Measurements from ENCODE around the gene PRELID2. TPM values are rescaled to one million over a fixed set of nuclear protein-coding genes. Genes with fewer than 3 reads are reported as not detected.
"Not testable (repeated sequence)": the region's sequence is repeated elsewhere in the genome, so short reads cannot be mapped to it uniquely, and the experiment has no call there.

The PRELID2 gene
- total RNA-seq, result 12.0 and 23.2 TPM in 2 replicates

DNA sequence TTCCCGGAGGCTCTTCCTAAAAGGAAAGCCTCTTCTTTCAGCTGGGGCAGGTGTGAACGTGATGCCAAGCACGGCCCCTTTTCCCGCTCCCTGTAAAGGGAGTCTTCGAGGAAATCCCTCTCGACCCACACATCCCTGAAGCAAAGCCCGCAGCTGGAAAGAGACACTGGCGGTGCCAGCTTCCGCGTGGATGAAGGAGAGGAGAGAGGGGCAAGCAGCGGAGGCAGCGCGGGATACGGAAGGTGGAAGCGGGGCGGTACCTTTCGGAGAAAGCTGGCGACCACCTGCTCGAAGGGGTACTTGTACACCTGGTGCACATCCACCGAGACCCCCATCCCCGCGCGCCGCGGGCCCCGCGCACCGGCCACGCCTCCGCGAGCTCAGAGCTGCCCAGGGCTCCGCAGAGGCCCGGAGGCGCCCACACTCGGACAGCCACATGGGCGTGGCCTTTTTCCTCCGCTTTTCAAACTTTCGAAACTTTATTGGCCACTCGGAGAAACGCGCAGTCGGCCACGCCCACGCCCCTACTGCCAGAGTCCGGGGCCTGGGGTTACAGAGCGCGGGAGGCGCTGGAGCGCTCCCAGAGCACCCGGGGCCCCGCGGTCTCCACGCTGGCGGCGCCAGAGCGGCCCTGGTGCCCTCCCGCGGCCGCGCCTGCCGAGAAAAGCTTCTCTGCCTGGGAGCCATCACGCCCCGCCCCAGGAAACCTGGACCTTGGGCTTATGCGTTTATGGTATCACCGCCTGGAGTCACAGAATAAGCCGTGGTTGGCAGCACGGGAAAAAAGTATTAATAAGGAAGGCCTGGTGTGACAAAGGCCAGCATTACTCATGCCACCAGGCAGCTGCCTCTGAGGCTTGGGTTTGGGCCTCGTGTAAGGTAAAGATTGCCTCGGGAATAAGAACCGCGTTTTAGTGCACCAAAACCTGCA, at the start of gene PRELID2:
TSS of gene PRELID2 (minus strand) at position 426 of the 931 bp plus-strand sequence. CDS start at position 335, 91 bp downstream.
- DNase-seq (ENCODE audit: low read depth in 2 of 2), result peak; percentile 74 to 92

DNA sequence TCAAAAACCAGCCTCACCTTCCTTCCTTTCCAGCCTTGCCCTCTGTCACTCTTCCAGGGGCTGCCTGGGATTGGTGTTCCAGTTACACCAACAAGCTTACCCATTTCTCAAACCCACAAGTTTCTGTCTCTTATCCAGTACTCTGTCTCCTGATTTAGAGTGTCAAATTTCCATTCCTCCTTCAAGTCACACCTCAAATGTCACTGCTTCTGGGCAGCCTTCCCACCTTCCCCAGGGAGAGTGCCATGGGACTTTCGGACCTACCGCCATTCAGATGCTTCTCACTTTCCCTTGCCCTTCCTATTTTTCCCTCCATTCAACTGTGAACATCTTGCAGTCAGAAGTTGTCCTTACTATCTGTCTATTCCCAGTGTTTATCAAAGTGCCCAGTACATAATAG, 39.6 kb upstream of the PRELID2 start:
- no peak for DNase-seq (ENCODE audit: low read depth in 2 of 2)

DNA sequence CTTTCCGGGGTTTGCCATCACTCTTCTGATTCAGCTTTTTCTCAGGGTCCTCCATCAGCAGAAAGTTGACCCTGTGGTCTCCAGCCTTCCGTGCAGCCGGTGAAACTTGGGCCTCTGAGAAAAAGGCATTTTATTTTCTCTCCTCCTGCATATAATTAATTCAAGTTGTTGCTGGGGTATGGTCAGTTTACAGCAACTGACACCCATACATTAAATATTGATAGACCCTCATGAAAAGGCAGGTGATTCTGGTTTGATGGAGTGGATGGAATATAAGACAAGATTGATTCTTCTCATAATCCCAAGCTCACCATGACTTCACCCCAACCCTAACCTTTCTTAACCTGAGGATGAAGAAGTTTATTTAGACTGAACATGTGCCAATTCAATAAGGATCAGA, 37.8 kb upstream of the PRELID2 start, which contains the start of gene GRXCR2:
TSS of gene GRXCR2 (minus strand) at position 101 of the 400 bp plus-strand sequence. CDS start at position 55, 46 bp downstream.
- no peak for DNase-seq (ENCODE audit: low read depth in 2 of 2)

DNA sequence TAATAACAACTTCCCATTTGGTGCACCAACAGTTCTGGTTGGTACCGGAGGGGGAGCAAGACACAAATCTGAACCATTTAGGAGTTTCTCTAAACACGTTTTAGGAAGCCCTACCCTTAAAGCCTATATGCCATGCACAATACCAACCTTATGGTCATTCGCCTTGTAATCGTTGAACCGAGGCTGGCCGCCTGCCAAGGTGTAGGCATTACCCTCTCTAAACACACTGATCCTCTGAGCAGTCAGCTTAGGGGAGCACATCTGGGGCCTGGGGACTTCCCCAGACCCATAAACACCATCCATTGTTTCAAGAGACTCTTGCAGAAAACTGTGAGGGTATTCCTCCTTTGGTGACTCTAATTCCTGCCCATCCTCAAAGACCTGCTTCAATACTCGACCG, 37.3 kb upstream of the PRELID2 start:
- no peak for DNase-seq (ENCODE audit: low read depth in 2 of 2)

DNA sequence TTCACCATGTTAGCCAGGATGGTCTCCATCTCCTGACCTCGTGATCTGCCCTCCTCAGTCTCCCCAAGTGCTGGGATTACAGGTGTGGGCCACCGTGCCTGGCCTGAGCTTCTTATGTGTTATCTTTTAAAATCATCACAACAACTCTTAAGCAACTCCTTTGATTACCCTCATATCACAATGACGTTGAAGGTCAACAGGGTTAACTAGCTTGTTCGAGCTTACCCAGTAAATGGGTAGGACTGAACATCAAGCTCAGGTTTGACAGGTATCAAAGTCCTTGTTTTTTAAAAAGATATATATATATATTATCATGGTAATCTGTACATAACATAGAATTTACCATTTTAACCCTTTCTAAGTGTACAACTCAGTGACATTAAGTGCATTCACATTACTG, 34.6 kb upstream of the PRELID2 start:
- DNase-seq (ENCODE audit: low read depth in 2 of 2), result no peak

DNA sequence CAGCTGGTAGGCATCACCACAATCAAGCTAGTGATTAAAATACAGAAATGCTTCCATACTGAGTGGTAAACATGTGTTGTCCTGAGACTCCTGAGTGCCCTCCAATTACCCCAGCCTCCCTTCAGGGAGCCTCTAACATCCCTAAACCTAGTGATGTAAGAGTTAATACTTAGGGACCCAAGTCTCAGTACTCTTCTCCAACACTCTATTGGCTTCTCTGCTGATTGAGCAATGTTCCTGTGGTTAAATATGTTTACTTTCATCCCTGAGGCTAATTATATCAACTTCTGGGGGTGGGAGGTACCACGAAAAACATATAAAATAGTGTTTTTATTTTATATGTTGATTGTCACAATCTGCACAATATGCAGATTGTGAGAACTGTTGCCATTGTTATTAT, 32.7 kb upstream of the PRELID2 start:
- DNase-seq (ENCODE audit: low read depth in 2 of 2), result no peak

DNA sequence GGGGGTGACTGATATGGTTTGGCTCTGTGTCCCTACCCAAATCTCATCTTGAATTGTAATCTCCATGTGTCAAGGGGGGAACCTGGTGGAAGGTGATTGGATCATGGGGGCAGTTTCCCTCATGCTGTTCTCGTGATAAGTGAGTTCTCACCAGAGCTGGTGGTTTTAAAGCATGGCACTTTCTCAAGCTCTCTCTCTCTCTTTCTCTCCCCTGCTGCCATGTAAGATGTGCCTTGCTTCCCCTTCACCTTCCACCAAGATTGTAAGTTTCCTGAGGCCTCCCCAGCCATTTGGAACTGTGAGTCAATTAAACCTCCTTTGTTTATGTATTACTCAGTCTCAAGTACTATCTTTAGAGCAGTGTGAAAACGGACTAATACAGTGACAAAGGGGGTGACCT, 29.3 kb upstream of the PRELID2 start:
- not testable (repeated sequence) for DNase-seq (ENCODE audit: low read depth in 2 of 2)

DNA sequence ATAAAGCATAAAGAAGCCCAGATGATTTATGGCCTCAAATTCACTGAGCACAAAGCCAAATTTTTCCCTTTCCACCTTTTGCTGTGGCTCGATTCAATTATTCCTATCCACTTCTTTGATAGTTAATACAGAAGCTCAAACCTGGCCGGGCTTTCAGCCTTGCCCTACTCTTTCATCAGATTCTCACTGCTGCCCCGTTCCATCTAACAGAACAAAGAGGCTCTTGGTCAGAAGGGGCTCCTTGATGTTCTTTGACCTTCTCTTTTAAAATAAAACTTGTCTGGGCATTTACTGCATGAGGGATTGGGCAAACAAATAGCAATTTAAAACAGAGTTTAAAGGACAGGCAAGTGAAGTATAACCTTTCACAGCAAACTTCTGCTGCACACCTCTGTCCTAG, 27.9 kb upstream of the PRELID2 start:
- no peak for DNase-seq (ENCODE audit: low read depth in 2 of 2)

DNA sequence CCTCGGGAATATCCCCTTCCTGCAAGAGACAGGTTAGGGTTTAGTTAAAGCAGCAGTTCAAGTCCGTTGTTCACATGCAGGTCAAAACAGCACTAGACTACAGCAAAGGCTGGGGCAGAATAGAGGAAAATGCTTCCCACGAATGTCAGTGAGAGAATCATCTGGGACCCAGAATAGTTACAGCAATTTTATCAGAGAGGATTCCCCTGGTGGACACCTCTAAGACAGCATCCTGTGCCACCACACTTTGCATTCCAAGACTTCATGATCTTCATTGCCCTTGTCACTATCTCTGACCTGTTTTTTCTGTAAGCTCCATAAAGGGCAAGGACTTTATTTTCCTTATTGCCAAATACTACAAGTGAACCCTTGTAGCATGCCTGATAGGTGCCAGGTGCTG, 24.8 kb upstream of the PRELID2 start:
- no peak for DNase-seq (ENCODE audit: low read depth in 2 of 2)

DNA sequence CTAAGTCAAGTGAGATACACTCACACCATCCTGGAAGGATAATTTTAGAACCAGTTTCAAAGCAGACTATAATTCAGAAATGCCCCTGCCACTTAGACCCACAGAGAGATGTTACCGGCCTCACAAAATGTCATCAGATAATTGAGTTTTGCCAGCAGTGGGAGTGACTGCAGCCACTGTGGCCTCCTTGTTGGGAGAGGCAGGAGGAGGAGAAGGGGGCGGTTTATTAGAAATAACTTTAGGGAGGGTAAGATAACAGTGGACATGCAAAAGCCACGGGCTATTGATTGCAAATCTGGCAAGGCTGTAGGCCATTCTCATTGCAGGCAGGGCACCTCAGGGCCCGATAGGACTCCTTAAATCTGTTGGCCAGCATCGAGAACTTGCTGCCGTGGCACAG, 24.3 kb upstream of the PRELID2 start:
- no peak for DNase-seq (ENCODE audit: low read depth in 2 of 2)

DNA sequence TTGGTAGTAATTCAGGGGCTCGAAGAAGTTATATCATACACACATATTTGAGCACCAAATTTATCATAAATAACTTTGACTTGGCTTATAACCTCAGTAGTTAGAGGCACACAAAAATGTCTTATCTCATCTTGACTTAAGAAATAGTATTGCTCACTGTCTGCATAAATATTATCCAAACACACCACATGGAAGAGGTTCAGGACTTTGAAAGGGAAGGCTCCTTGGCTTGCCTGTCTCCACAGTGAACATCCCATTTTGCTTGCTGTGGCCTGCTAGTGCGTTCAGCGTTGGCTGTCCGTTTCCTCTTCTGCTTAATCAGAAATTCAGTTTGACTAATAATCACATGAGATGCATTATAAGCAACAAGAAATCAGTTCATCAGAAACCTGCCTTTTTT, 23.8 kb upstream of the PRELID2 start:
- no peak for DNase-seq (ENCODE audit: low read depth in 2 of 2)

DNA sequence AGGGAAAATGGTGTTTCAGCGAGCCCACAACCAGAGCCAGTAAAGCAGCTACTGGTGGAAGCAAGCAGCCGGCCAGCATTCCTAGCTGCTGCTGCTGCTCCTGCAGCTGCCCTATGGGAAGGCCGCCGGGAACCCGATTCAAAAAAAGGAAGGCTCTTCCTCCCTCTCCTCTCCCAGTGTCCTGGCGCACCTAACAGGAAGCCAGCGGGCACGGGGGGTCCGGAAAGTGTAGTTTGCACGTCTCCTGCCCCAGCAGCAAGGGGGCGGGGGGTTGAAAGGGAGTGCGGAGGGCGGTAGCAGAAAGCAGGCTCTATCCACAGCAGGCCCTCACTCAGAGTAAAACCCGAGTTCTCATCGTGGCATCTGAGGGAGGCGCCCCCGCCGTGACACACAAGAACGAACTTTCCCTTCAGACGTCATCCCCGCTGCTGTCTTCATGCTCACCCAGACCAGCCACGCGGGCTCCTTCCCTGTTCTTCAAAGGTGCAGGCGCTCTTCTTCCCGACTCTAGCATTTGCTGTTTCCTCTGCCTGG, 21.2 kb upstream of the PRELID2 start:
- peak in 1 of 2 donors; percentile 51 for DNase-seq (ENCODE audit: low read depth in 2 of 2)

DNA sequence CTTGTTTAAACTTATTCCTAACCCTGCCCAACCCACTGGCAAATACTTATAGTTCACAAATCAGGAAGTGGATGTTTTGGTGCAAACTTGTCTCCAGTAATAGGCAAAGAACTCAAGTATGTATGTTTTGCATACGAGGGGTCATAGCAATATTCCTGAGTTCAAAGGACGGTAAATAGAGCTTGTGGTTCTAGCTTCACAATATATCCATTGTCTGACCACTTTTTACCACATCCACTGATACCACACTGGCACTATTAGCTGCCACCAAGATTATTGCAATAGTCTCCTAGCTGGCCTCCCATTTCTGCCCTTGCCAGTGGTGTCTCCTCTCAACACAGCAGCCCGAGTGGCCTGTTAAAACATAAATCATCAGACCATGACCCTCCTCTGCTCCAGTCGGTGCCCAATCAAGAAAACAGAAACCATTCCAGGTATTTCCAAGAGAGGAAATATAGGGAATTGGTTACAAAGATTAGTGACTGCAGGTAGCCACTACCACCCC, 20.7 kb upstream of the PRELID2 start:
- peak in 1 of 2 donors; percentile 29 for DNase-seq (ENCODE audit: low read depth in 2 of 2)

DNA sequence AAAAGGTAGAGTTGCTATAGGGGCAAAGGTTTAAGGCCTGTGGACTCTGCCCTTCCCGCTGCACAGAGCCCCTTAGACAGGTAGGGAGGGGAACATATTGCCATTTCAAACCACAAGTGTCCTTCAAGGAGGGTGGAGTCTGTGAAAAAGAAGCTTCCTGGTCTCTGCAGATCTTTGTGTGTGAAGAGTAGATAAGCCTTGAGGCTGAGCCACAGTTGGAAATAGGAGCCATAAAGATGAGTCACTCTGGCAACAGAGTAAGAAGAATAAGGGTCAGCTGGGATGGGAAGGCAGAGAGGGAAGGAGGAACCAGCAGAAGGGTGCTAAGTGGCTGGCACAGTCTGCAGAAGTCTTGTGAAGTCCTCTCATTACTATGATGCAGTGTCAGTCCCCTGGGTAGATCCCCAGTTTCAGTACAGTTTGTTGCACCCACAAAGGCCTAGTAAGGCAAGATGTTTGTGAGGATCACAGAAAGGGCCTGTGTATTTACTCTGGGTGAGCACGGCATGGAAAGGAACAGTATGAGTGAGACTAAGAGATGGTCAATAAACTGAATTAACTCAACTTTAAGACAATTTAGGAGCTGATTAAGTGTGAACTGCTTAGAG, 19.6 kb upstream of the PRELID2 start:
- DNase-seq (ENCODE audit: low read depth in 2 of 2), result peak in 1 of 2 donors; percentile 75

DNA sequence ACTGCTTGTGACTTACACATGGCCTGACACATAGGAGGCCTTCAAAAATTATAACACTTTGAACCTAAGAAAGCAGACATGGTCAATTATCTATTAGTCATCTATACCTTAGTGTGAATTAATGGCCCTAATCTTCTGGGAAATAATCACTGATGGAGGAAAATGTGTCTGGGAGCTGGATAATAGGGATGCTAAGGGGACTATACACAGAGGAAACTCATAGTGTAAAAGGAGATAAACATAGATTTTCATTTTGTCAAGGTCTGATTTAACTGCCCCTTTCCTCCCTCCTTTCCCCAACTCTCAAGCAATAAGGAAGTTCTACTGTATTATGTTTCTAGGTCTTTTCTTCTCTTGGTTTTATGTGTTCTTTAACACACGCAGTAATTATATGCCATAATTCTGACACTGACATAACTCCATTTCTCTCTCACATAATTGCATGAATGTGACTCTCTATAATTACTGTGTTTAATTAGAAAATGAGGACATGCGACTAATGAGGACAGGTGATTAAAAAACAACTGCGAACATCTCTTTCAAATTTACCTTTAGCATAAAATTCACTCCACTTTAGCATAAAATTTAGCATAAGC, 18.7 kb upstream of the PRELID2 start:
- no peak for DNase-seq (ENCODE audit: low read depth in 2 of 2)

DNA sequence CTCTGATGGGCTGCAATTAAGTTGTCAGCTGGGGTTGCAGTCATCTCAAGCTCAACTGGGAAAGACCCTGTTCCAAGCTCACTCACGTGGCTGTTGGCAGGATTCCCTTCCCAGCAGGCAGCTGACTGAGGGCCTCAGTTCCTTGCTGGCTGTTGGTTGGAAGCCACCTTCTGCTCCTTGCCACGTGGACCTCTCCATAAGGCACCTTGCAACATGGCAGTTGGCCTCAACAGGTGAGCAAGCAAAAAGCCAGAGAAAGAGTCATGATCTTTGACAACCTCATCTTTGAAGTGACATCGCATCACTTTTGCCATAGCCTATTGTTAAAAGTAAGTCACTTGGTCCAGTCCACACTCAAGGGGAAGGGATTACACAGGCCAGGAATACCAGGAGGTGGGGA, 17.8 kb upstream of the PRELID2 start:
- no peak for DNase-seq (ENCODE audit: low read depth in 2 of 2)

DNA sequence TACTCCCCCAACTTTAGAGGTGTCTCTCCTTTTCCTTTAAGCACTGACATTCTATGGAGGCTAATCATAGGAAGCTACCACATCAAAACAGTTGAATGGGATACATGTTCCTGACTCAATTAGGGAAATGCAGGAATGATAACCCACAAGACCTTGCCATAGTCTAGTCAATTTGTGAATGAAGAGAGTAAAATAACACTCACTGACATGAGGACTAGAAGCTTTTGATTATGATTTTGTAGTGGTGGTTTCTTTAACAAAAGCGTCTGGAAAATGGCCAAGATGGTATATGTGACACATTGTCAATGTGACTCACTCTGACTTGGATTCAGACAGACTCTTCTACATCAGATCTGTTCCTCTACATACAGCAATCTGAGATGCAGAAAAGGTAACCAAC, 13.7 kb upstream of the PRELID2 start:
- DNase-seq (ENCODE audit: low read depth in 2 of 2), result peak in 1 of 2 donors; percentile 71

DNA sequence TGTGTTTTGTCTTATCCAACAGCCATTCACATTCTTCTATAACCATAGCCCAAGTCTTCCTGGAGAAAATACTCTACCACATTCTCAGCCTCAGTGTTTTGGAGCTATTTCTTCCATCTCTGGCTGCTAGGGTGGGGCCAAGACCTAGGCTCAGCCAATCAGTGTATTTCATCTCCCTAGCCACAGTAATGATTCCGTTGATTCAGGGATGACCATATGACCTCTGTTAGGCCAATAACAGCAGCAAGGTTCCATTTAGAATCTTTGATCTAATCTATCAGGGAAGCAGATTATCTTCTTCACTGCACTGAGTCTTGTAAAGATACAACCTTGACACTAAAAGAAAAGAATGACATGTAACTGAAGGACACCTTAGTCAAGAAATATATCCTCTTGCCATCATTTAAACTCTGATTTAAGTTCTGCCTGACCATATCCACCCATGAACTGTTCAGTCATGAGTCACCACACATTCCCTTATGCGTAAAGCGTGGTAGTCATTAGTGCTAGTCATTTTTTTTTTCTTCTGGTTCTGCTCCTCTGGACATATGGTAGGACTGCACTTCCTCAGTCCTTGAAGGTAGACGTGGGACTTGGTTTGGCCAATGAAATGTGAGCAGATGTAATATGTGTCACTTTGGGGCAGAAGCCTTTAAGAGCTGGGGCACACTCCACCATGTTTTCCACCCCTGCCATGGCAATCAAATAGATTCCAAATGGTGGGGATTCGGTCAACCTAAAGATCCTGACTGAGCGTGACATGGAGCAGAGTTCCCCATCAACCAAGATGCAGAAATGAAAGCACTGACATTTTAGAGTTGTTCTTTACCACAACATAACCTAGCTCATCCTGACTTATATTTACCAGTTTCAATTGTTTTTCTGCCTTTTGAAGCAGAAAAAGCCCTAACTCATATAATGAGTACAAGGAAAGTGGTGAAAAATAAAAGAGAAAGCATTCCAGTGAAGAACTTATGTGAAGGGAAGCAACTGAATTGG, 12.7 kb upstream of the PRELID2 start:
- peak in 1 of 2 donors; percentile 37 for DNase-seq (ENCODE audit: low read depth in 2 of 2)

DNA sequence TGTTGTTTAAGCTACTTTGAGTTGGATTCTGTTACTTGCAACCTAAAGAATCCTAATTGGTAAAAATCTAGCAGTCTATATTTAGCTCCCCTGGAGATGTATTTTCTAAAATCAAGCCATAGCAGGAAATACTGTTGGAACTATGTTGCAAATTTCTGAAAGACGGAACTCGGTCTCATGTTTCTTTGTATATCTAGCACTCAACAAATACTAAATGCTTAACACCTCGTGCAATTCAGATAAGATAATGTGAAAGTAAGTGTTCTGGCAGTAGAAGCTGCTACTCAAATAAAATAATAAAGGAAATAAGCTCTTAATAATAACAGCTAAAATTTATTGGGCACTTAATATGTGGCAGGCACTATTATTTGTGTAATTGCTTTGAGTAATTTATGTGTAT, 10.9 kb upstream of the PRELID2 start:
- DNase-seq (ENCODE audit: low read depth in 2 of 2), result no peak

DNA sequence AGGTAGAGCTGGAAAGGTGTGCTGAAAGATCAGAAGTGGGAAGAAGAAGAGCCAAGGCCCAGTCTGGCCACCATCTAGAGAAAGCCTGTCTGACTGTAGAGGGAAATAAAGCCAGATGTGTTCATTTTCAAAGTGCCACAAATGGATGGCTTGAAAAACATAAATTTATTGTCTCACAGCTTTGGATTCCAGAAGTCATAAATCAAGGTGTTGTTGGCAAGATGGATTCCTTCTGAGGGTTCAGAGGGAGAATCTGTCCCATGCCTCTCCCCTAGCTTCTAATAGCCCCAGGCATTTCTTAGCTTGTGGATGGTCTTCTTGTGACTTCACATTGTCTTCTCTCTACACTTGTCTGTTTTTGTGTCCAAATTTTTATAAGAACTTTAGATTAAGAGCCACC, 6.2 kb upstream of the PRELID2 start:
- DNase-seq (ENCODE audit: low read depth in 2 of 2), result no peak
